Measurements from ENCODE around the gene ATOX1. TPM values are rescaled to one million over a fixed set of nuclear protein-coding genes. Genes with fewer than 3 reads are reported as not detected.
A peak's percentile ranks its signal among the peaks of the same experiment; 100 is the strongest.
"Not testable (repeated sequence)": the region's sequence is repeated elsewhere in the genome, so short reads cannot be mapped to it uniquely, and the experiment has no call there.

The ATOX1 gene
- total RNA-seq, 1 donor, result 52.8 TPM

DNA sequence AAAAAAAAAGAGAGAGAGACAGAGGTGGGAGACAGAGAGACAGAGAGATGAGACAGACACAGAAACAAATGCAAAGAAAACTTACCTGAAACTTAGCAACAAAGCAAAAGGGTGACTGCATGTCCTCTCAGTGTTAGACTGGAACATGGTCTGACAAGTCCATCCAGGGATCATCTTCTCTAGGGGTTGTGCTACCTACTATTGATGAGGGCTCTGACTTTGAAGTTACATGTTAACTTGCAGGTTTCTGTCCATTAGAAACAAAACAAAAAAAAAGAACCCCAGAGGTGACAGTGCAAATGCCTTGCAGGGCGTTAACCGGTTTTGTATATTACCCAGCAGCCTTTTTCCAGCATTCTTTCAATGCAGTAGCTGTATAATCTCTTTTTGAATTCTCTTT lies 58.1 kb downstream of the ATOX1 start:
- Histone ChIP-seq H3K4me2 (ENCODE audit: insufficient read depth, low read length) (no peak overlapping the region), H3K9me3 (ENCODE audit: low read depth, low read length) (no peaks in the 10 kb centered on the region), H4K20me1 (ENCODE audit: insufficient read depth, low read length) (no peaks in the 10 kb centered on the region), H3K36me3 (ENCODE audit: insufficient read depth, low read length) (no peaks in the 10 kb centered on the region), H3K79me2 (ENCODE audit: insufficient read depth, low read length) (no peaks in the 10 kb centered on the region), H2AFZ (ENCODE audit: low read length) (peak overlapping the region; percentile 42), H3K4me3 (ENCODE audit: insufficient read depth, low read length) (no peak overlapping the region), H3K4me1 (ENCODE audit: insufficient read depth, low read length) (peaks cover 49% of the 10 kb centered on the region), H3K27me3 (ENCODE audit: insufficient read depth, low read length) (no peaks in the 10 kb centered on the region), H3K27ac (ENCODE audit: low read depth, low read length) (peak overlapping the region; percentile 99)
- no peak for DNase-seq (ENCODE audit: insufficient read length, low spot score, missing footprints)
- TF ChIP-seq, protein P1, sequence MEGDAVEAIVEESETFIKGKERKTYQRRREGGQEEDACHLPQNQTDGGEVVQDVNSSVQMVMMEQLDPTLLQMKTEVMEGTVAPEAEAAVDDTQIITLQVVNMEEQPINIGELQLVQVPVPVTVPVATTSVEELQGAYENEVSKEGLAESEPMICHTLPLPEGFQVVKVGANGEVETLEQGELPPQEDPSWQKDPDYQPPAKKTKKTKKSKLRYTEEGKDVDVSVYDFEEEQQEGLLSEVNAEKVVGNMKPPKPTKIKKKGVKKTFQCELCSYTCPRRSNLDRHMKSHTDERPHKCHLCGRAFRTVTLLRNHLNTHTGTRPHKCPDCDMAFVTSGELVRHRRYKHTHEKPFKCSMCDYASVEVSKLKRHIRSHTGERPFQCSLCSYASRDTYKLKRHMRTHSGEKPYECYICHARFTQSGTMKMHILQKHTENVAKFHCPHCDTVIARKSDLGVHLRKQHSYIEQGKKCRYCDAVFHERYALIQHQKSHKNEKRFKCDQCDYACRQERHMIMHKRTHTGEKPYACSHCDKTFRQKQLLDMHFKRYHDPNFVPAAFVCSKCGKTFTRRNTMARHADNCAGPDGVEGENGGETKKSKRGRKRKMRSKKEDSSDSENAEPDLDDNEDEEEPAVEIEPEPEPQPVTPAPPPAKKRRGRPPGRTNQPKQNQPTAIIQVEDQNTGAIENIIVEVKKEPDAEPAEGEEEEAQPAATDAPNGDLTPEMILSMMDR (IDR thresholded peaks at IDR 0.05; ENCODE audit: extremely low read depth, low read depth, low read length), result no peak

DNA sequence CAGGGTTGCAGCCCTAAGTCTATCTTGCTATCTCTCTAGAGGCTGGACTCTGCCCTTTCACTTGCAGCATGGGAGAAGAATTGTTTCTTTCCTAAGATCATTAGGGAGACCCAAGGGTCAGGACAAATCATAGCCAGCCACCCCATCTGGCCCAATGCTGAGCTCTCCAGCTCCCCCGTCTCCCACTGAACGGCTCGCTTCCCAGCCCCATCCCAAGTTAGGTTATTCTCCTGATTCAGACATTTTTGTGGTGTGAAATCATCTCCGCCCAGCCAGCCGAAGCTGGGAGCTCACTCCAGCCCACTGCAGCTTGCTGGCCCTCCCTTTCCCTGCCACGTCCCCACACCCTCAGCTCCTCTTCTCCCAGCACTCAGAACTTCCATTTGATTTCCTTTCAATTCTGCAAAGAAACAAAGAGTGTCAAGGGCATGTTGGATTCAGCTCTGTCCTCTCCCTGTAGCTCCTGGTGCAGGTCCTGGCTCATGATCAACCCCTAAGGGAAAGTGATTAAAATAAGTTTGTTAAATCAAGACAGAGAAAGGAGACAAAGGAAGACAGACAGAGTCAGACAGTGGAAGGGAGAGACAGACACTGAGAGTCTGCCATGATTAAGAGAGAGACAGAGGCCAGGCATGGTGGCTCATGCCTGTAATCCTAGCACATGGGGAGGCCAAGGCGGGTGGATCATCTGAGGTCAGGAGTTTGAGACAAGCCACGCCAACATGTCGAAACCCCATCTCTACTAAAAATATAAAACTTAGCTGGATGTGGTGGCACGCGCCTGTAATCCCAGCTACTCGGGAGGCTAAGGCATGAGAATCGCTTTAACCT lies 59.1 kb downstream of the ATOX1 start:
- DNase-seq (ENCODE audit: insufficient read length, low spot score, missing footprints), result peak; percentile 94
- peak overlapping the region; percentile 69 for H3K4me2 ChIP-seq (ENCODE audit: insufficient read depth, low read length)
- TF ChIP-seq, protein P1 (IDR thresholded peaks at IDR 0.05; ENCODE audit: extremely low read depth, low read depth, low read length), result no peak
- no peaks in the 10 kb centered on the region for H3K27me3 ChIP-seq (ENCODE audit: insufficient read depth, low read length)
- no peaks in the 10 kb centered on the region for H3K36me3 ChIP-seq (ENCODE audit: insufficient read depth, low read length)
- no peaks in the 10 kb centered on the region for H3K9me3 ChIP-seq (ENCODE audit: low read depth, low read length)
- no peaks in the 10 kb centered on the region for H4K20me1 ChIP-seq (ENCODE audit: insufficient read depth, low read length)
- peaks cover 52% of the 10 kb centered on the region for H3K4me1 ChIP-seq (ENCODE audit: insufficient read depth, low read length)
- no peak overlapping the region for H3K4me3 ChIP-seq (ENCODE audit: insufficient read depth, low read length)
- H3K27ac ChIP-seq (ENCODE audit: low read depth, low read length), result peak overlapping the region; percentile 99
- no peaks in the 10 kb centered on the region for H3K79me2 ChIP-seq (ENCODE audit: insufficient read depth, low read length)
- peak overlapping the region; percentile 40 for H2AFZ ChIP-seq (ENCODE audit: low read length)

DNA sequence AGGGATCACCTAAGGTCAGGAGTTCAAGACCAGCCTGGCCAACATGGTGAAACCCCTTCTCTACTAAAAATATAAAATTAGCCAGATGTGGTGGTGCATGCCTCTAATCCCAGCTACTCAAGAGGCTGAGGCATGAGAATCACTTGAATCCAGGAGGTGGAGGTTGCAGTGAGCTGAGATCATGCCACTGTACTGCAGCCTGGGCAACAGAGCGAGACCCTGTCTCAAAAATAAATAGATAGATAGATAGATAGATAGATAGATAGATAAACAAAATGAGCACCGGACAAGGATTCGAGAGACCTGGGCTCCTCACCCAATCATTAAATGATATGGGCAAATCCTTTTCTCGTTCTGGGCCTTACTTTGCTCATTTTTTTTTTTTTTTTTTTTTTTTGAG lies 60.4 kb downstream of the ATOX1 start:
- H4K20me1 ChIP-seq (ENCODE audit: insufficient read depth, low read length); H3K36me3 ChIP-seq (ENCODE audit: insufficient read depth, low read length); H3K4me2 ChIP-seq (ENCODE audit: insufficient read depth, low read length); H3K4me3 ChIP-seq (ENCODE audit: insufficient read depth, low read length); H2AFZ ChIP-seq (ENCODE audit: low read length); DNase-seq (ENCODE audit: insufficient read length, low spot score, missing footprints); H3K79me2 ChIP-seq (ENCODE audit: insufficient read depth, low read length); H3K27me3 ChIP-seq (ENCODE audit: insufficient read depth, low read length); H3K9me3 ChIP-seq (ENCODE audit: low read depth, low read length): not testable (repeated sequence)
- H3K4me1 ChIP-seq (ENCODE audit: insufficient read depth, low read length), result peaks cover 61% of the 10 kb centered on the region
- peak overlapping the region; percentile 99 for H3K27ac ChIP-seq (ENCODE audit: low read depth, low read length)

DNA sequence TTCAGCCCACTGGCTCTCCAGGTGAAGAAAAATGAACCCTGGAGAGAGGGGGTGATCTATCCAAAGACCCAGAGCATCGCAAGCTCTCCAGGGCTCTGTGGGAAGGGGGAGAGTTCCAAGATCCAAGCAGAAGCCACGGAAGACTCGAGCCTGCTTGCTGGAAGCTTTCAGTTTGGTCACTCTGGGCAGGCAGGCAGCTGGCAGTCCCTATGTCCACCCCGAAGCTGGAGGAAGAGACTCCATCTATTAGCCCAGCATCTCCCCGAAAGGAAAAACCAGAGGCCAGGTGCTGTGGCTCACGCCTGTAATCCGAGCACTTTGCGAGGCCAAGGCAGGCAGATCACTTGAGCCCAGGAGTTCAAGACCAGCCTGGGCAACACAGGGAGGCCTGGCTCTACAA lies 61.0 kb downstream of the ATOX1 start:
- H4K20me1 ChIP-seq (ENCODE audit: insufficient read depth, low read length), result no peaks in the 10 kb centered on the region
- no peak overlapping the region for H2AFZ ChIP-seq (ENCODE audit: low read length)
- TF ChIP-seq, protein P1 (IDR thresholded peaks at IDR 0.05; ENCODE audit: extremely low read depth, low read depth, low read length), result no peak
- DNase-seq (ENCODE audit: insufficient read length, low spot score, missing footprints), result no peak
- no peak overlapping the region for H3K4me3 ChIP-seq (ENCODE audit: insufficient read depth, low read length)
- H3K9me3 ChIP-seq (ENCODE audit: low read depth, low read length), result no peaks in the 10 kb centered on the region
- H3K79me2 ChIP-seq (ENCODE audit: insufficient read depth, low read length), result no peaks in the 10 kb centered on the region
- H3K4me1 ChIP-seq (ENCODE audit: insufficient read depth, low read length), result peaks cover 61% of the 10 kb centered on the region
- peak overlapping the region; percentile 49 for H3K4me2 ChIP-seq (ENCODE audit: insufficient read depth, low read length)
- H3K27me3 ChIP-seq (ENCODE audit: insufficient read depth, low read length), result no peaks in the 10 kb centered on the region
- no peaks in the 10 kb centered on the region for H3K36me3 ChIP-seq (ENCODE audit: insufficient read depth, low read length)
- H3K27ac ChIP-seq (ENCODE audit: low read depth, low read length), result peak overlapping the region; percentile 99

All from osteoblast (primary cell).